Caco-2 (cell line): Measurements from ENCODE around the gene ALDH9A1. TPM values are rescaled to one million over a fixed set of nuclear protein-coding genes. Genes with fewer than 3 reads are reported as not detected.
"Not testable (repeated sequence)": the region's sequence is repeated elsewhere in the genome, so short reads cannot be mapped to it uniquely, and the experiment has no call there.

Experiments used
- BruUV-seq: library from RNA; stranded (reverse); fragments of 400-500 nt; replicated peaks from 2 replicates; lab custom pipeline; 2021; lab: Mats Ljungman, UMichigan
- CTCF ChIA-PET: fragments of 300-600 bp; sonication (Branson Sonifier 250); formaldehyde crosslinking; loops from one replicate; lab custom pipeline; 2022; ENCODE audit warnings: antibody characterized with exemption; lab: Charles Lee
- POLR2A ChIA-PET: fragments of 300-600 bp; sonication (Branson Sonifier 250); formaldehyde crosslinking; loops from one replicate; lab custom pipeline; 2022; ENCODE audit warnings: antibody characterized with exemption; lab: Charles Lee
- DNase-seq, 2 experiments: peaks; one replicate each; pipeline versions ENCODE4 v3.0.0 to v3.0.0-alpha.2; 2020 to 2022
- H3K27me3 ChIP-seq: replicated peaks from 2 replicates; pipeline ENCODE4 v1.6.0; 2011; ENCODE audit warnings: low read length; ENCODE audit not compliant: control insufficient read depth, insufficient read depth
- H3K36me3 ChIP-seq: 2 replicates; pipeline ENCODE4 v1.5.1; 2011; ENCODE audit warnings: low read length; ENCODE audit not compliant: control insufficient read depth, insufficient read depth
- H3K4me1 ChIP-seq: fragments of 250-450 bp; sonication (Bioruptor Pico); 2 replicates; pipeline ENCODE4 v1.5.1; 2020; ENCODE audit warnings: mild to moderate bottlenecking
- H3K4me3 ChIP-seq: 2 replicates; pipeline ENCODE4 v1.5.1; 2011; ENCODE audit warnings: low read depth, mild to moderate bottlenecking, control low read depth, low read length
- H3K9me3 ChIP-seq: fragments of 250-450 bp; sonication (Bioruptor Pico); 2 replicates; pipeline ENCODE4 v1.5.1; 2020; ENCODE audit warnings: mild to moderate bottlenecking, moderate library complexity
- H3K27ac Mint-ChIP-seq: one replicate; pipeline ENCODE4 v1.8.0; 2022; ENCODE audit warnings: mixed read lengths; ENCODE audit not compliant: unreplicated experiment
- H3K27me3 Mint-ChIP-seq: one replicate; pipeline ENCODE4 v1.8.0; 2022; ENCODE audit warnings: mixed read lengths; ENCODE audit not compliant: insufficient read depth, unreplicated experiment
- H3K36me3 Mint-ChIP-seq: one replicate; pipeline ENCODE4 v1.8.0; 2022; ENCODE audit warnings: mild to moderate bottlenecking, mixed read lengths; ENCODE audit not compliant: insufficient read depth, unreplicated experiment
- H3K4me1 Mint-ChIP-seq: one replicate; pipeline ENCODE4 v1.8.0; 2022; ENCODE audit warnings: low read depth, mixed read lengths; ENCODE audit not compliant: unreplicated experiment
- H3K4me3 Mint-ChIP-seq: one replicate; pipeline ENCODE4 v1.8.0; 2022; ENCODE audit warnings: mild to moderate bottlenecking, moderate library complexity, mixed read lengths; ENCODE audit not compliant: unreplicated experiment
- H3K9me3 Mint-ChIP-seq: one replicate; pipeline ENCODE4 v1.8.0; 2022; ENCODE audit warnings: mixed read lengths; ENCODE audit not compliant: unreplicated experiment
- intact Hi-C: fragments of 100-400 bp; cut with micrococcal nuclease; formaldehyde crosslinking; loops from one replicate; pipeline ENCODE4 v1.10.0; 2022; ENCODE audit not compliant: unreplicated experiment
- total RNA-seq: library from RNA; stranded (reverse); gene quantifications from 2 replicates; pipeline ENCODE4 v1.2.3, GENCODE V29; 2022
- TF ChIP-seq, protein P1 (sequence below), 2 experiments: fragments of 200-600 bp in 1 of 2; IDR thresholded peaks; 1 replicate in 1 of 2; 2 replicates in 1 of 2; pipeline versions ENCODE4 v1.5.1 to v1.8.0; 2011 to 2022; ENCODE audit warnings: antibody characterized with exemption in 1 of 2, control low read depth in 1 of 2, inconsistent platforms in 1 of 2, low read depth in 1 of 2, low read length in 1 of 2, mild to moderate bottlenecking in 1 of 2, moderate library complexity in 1 of 2; ENCODE audit not compliant: insufficient read depth in 1 of 2, severe bottlenecking in 1 of 2, unreplicated experiment in 1 of 2

Gene ALDH9A1
- total RNA-seq, 1 experiment from 2014 or later: 33.9 TPM

DNA sequence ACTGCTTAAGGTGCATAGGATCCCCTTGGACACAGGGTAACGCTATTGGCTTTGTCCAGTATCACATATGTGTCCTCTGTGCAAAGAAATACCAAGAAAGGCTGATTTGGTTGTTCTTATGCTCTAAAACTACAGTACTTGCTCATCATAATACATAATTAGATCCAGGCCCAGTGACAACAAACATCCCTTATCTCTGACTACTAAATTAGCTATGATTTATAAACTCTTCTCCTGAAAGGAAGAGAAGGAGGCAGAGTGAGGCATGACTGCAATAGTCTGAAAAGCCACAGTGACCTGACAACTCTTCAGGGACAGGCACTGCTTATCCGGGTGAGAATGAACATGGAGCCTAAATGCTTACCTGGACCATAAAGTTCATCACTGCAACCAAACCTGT is 36.7 kb downstream of the ALDH9A1 start:
- peaks cover 10% of the 10 kb centered on the region for H3K36me3 Mint-ChIP-seq
- no TSS peak for BruUV-seq
- H3K4me3 Mint-ChIP-seq: no peak overlapping the region

DNA sequence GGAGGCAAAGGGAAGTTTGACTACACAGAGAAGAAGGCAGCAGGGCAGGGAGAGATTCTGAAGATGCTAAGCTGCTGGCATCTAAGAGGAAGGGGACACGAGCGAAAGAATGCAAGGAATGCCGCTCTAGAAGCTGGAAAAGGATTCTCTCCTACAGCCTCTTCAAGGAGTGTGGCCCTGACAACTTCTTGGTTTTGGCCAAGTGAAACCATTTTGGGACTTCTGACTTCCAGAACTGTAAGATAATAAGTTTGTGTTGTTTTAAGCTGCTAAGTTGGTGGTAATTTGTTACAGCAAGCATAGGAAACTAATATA is 38.8 kb downstream of the ALDH9A1 start:
- intact Hi-C loops: no loop called here

More for the DNA sequence above, 36.7 kb downstream of the ALDH9A1 start:
- ChIA-PET POLR2A (no interaction called here), CTCF (no interaction called here)
- no peaks in the 10 kb centered on the region for H3K4me1 ChIP-seq
- no peaks in the 10 kb centered on the region for H3K9me3 ChIP-seq
- intact Hi-C loops: no loop called here
- H3K27me3 ChIP-seq: no peaks in the 10 kb centered on the region
- Mint-ChIP-seq H3K9me3 (no peaks in the 10 kb centered on the region), H3K27ac (no peak overlapping the region), H3K27me3 (no peaks in the 10 kb centered on the region), H3K4me1 (no peaks in the 10 kb centered on the region)
- no peak for DNase-seq
- TF ChIP-seq, protein P1, sequence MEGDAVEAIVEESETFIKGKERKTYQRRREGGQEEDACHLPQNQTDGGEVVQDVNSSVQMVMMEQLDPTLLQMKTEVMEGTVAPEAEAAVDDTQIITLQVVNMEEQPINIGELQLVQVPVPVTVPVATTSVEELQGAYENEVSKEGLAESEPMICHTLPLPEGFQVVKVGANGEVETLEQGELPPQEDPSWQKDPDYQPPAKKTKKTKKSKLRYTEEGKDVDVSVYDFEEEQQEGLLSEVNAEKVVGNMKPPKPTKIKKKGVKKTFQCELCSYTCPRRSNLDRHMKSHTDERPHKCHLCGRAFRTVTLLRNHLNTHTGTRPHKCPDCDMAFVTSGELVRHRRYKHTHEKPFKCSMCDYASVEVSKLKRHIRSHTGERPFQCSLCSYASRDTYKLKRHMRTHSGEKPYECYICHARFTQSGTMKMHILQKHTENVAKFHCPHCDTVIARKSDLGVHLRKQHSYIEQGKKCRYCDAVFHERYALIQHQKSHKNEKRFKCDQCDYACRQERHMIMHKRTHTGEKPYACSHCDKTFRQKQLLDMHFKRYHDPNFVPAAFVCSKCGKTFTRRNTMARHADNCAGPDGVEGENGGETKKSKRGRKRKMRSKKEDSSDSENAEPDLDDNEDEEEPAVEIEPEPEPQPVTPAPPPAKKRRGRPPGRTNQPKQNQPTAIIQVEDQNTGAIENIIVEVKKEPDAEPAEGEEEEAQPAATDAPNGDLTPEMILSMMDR (IDR thresholded peaks at IDR 0.05; ENCODE audit: insufficient read depth in 1 of 2, low read depth in 1 of 2, low read length in 1 of 2, severe bottlenecking in 1 of 2, unreplicated experiment in 1 of 2): no peak
- H3K36me3 ChIP-seq: no peaks in the 10 kb centered on the region; the same call in 1 of the 2 replicates
- H3K4me3 ChIP-seq: no peak overlapping the region

DNA sequence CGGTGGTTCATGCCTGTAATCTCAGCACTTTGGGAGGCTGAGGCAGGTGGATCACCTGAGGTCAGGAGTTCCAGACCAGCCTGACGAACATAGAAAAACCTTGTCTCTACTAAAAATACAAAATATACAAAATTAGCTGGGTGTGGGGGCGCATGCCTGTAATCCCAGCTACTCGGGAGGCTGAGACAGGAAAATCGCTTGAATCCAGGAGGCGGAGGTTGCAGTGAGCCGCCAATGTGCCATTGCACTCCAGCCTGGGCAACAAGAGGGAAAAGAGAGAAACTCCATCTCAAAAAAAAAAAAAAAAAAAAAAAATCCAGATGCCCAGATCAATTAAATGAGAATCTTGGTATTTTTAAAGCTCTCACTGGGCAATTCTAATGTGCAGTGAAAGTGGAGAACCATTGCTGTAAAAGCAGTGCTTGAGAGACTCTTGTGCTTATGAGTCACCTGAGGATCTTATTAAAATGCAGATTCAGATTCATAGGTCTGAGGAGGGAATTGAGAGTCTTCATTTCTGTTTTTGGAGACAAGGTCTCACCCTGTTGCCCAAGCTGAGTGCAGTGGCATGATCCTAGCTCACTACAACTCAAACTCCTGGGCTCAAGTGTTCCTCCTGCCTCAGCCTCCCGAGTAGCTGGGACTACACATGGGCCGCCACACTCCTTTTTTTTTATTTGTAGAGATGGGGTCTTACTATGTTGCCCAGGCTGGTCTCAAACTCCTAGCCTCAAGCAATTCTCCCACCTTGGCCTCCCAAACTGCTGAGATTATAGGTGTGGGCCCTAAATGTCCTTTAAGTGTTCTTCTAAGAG is 39.4 kb downstream of the ALDH9A1 start:
- H3K27me3 ChIP-seq, H3K9me3 ChIP-seq, H3K4me1 ChIP-seq, H3K9me3 Mint-ChIP-seq, intact Hi-C loops, H3K36me3 ChIP-seq, H3K27me3 Mint-ChIP-seq, H3K27ac Mint-ChIP-seq, CTCF ChIA-PET, BruUV-seq, DNase-seq, H3K4me1 Mint-ChIP-seq, H3K4me3 ChIP-seq, H3K4me3 Mint-ChIP-seq: not testable (repeated sequence)
- POLR2A ChIA-PET: interaction anchor here (0.6 kb wide), 1 partner anchor 164 kb away, joined by 5 read pairs; no protein-coding TSS in a partner anchor
- peaks cover 14% of the 10 kb centered on the region for H3K36me3 Mint-ChIP-seq

More for the DNA sequence above, 38.8 kb downstream of the ALDH9A1 start:
- POLR2A ChIA-PET: interaction anchor here (0.6 kb wide), 1 partner anchor 164 kb away, joined by 5 read pairs; no protein-coding TSS in a partner anchor
- H3K27me3 Mint-ChIP-seq: no peaks in the 10 kb centered on the region
- CTCF ChIA-PET: no interaction called here
- no peaks in the 10 kb centered on the region for H3K9me3 Mint-ChIP-seq
- no peak overlapping the region for H3K4me3 Mint-ChIP-seq
- H3K4me3 ChIP-seq: no peak overlapping the region
- BruUV-seq: no TSS peak
- no peaks in the 10 kb centered on the region for H3K9me3 ChIP-seq
- H3K4me1 ChIP-seq: no peaks in the 10 kb centered on the region
- no peak for DNase-seq
- H3K27me3 ChIP-seq: no peaks in the 10 kb centered on the region
- H3K36me3 ChIP-seq: no peaks in the 10 kb centered on the region; the same call in 1 of the 2 replicates
- H3K36me3 Mint-ChIP-seq: peaks cover 8% of the 10 kb centered on the region
- no peak overlapping the region for H3K27ac Mint-ChIP-seq
- H3K4me1 Mint-ChIP-seq: no peaks in the 10 kb centered on the region
- TF ChIP-seq, protein P1 (IDR thresholded peaks at IDR 0.05; ENCODE audit: insufficient read depth in 1 of 2, low read depth in 1 of 2, low read length in 1 of 2, severe bottlenecking in 1 of 2, unreplicated experiment in 1 of 2): no peak
